Lower lobe of right lung (tissue), 2 donors: ENCODE results near the gene GNG7. TPM values are rescaled to one million over a fixed set of nuclear protein-coding genes. Genes with fewer than 3 reads are reported as not detected.
"Not testable (repeated sequence)": the region's sequence is repeated elsewhere in the genome, so short reads cannot be mapped to it uniquely, and the experiment has no call there.

Experiments used
- ATAC-seq, 2 donors: fragments of 200-7000 bp; cut with Tn5 transposase; one replicate each; pipeline ENCODE4 v1.9.1; 2020 to 2022; ENCODE audit warnings: mild to moderate bottlenecking in 2 of 2, moderate library complexity in 2 of 2
- DNase-seq: peaks from one replicate; pipeline ENCODE4 v3.0.0-alpha.2; 2020
- H3K27ac ChIP-seq: fragments of 200-600 bp; one replicate; pipeline ENCODE4 v1.8.0; 2022
- H3K27me3 ChIP-seq: fragments of 200-600 bp; one replicate; pipeline ENCODE4 v1.8.0; 2022; ENCODE audit warnings: low read depth
- H3K36me3 ChIP-seq: fragments of 200-600 bp; one replicate; pipeline ENCODE4 v1.8.0; 2022; ENCODE audit warnings: mild to moderate bottlenecking
- H3K4me1 ChIP-seq: fragments of 200-600 bp; one replicate; pipeline ENCODE4 v1.8.0; 2022
- H3K4me3 ChIP-seq: fragments of 200-600 bp; one replicate; pipeline ENCODE4 v1.8.0; 2022; ENCODE audit warnings: mild to moderate bottlenecking
- H3K9me3 ChIP-seq: fragments of 200-600 bp; one replicate; pipeline ENCODE4 v1.8.0; 2022
- CTCF ChIP-seq: fragments of 200-600 bp; IDR thresholded peaks from one replicate; pipeline ENCODE4 v1.8.0; 2022; ENCODE audit warnings: antibody characterized with exemption, mild to moderate bottlenecking
- intact Hi-C: fragments of 100-400 bp; cut with DNase I; formaldehyde crosslinking; loops from one replicate; pipeline ENCODE4 v1.11.0; 2022
- total RNA-seq: library from RNA; stranded (reverse); fragmentation: NEBNext Ultra II Directional; extraction: Animal tissue kit (Norgen Biotek cat#: 25700); gene quantifications from one replicate; pipeline ENCODE4 v1.2.1, GENCODE V29; 2021
- donor health status: DM: no; HTN: yes; CAD: no; lungs with severe emphysema.

Gene GNG7
- total RNA-seq, 1 donor from 2014 or later, result 6.2 TPM

- no peaks in the 10 kb centered on the region for H3K36me3 ChIP-seq
- no peak overlapping the region for H3K4me3 ChIP-seq
- no peak overlapping the region for H3K27ac ChIP-seq
- H3K4me1 ChIP-seq, result peaks cover 35% of the 10 kb centered on the region
- ATAC-seq, result no peak
- intact Hi-C loops, result no loop called here
- no peak for TF ChIP-seq CTCF
- H3K27me3 ChIP-seq, result no peaks in the 10 kb centered on the region
- no peak for DNase-seq
- no peaks in the 10 kb centered on the region for H3K9me3 ChIP-seq
Measured at GRCh38 chr19:2538096-2538757, 164.3 kb downstream of the GNG7 start.

- H3K9me3 ChIP-seq, DNase-seq, ATAC-seq, H3K27ac ChIP-seq, H3K27me3 ChIP-seq, intact Hi-C loops, H3K4me3 ChIP-seq, H3K36me3 ChIP-seq: not testable (repeated sequence)
- peaks cover 30% of the 10 kb centered on the region for H3K4me1 ChIP-seq
Measured at GRCh38 chr19:2537584-2537983, 164.9 kb downstream of the GNG7 start.

GRCh38 chr19:2536461-2536860 lies 166.0 kb downstream of the GNG7 start:
- TF ChIP-seq CTCF, result no peak
- Histone ChIP-seq H3K36me3 (no peaks in the 10 kb centered on the region), H3K4me1 (peaks cover 19% of the 10 kb centered on the region), H3K4me3 (no peak overlapping the region), H3K27me3 (no peaks in the 10 kb centered on the region), H3K9me3 (no peaks in the 10 kb centered on the region), H3K27ac (no peak overlapping the region)
- DNase-seq, result peak; percentile 37
- intact Hi-C loops, result no loop called here
- no peak for ATAC-seq

GRCh38 chr19:2534423-2535013 lies 168.0 kb downstream of the GNG7 start:
- no peak overlapping the region for H3K27ac ChIP-seq
- no peaks in the 10 kb centered on the region for H3K9me3 ChIP-seq
- no peak overlapping the region for H3K4me3 ChIP-seq
- no peak for TF ChIP-seq CTCF
- no peaks in the 10 kb centered on the region for H3K36me3 ChIP-seq
- H3K27me3 ChIP-seq, result no peaks in the 10 kb centered on the region
- DNase-seq (no peak), ATAC-seq (no peak)
- intact Hi-C loops, result no loop called here
- peaks cover 7% of the 10 kb centered on the region for H3K4me1 ChIP-seq

- Histone ChIP-seq H3K4me3 (no peak overlapping the region), H3K36me3 (no peaks in the 10 kb centered on the region), H3K27ac (no peak overlapping the region), H3K4me1 (peaks cover 7% of the 10 kb centered on the region), H3K27me3 (no peaks in the 10 kb centered on the region), H3K9me3 (no peaks in the 10 kb centered on the region)
- TF ChIP-seq CTCF, result no peak
- ATAC-seq (no peak), DNase-seq (peak; percentile 13)
- intact Hi-C loops, result no loop called here
Measured at GRCh38 chr19:2533686-2534422, 168.6 kb downstream of the GNG7 start.

GRCh38 chr19:2533072-2533425 lies 169.4 kb downstream of the GNG7 start:
- no peak overlapping the region for H3K4me3 ChIP-seq
- no peak overlapping the region for H3K27ac ChIP-seq
- H3K4me1 ChIP-seq, result peaks cover 7% of the 10 kb centered on the region
- ATAC-seq (no peak), DNase-seq (no peak)
- no peaks in the 10 kb centered on the region for H3K36me3 ChIP-seq
- TF ChIP-seq CTCF, result no peak
- intact Hi-C loops, result no loop called here
- H3K27me3 ChIP-seq, result no peaks in the 10 kb centered on the region
- H3K9me3 ChIP-seq, result no peaks in the 10 kb centered on the region
